ENCODE data around the gene FOXK2. TPM values are rescaled to one million over a fixed set of nuclear protein-coding genes. Genes with fewer than 3 reads are reported as not detected.

The FOXK2 gene
- total RNA-seq, 1 experiment from 2014 or later, result 72.0 TPM

DNA sequence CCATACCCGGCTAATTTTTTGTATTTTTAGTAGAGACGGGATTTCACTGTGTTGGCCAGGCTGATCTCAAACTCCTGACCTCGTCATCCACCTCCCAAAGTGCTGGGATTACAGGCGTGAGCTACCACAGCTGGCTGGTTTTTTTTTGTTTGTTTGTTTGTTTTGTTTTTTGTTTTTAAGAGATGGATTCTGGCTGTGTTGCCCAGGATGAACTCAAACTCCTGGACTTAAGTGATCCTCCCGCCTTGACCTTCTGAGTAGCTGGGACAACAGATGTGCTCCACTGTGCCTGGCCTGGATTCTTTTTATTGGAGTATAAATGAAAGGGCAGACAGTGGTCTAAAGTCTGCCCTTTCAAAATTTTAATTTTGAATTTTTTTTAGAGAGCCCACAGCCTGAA, 44.7 kb downstream of the FOXK2 start:
- Histone ChIP-seq H3K9me3 (ENCODE audit: control insufficient read depth, low read depth, low read length) (no peaks in the 10 kb centered on the region), H4K20me1 (ENCODE audit: control insufficient read depth, insufficient read depth, insufficient read length) (peaks cover 3% of the 10 kb centered on the region), H4K8ac (replicated peaks; ENCODE audit: insufficient read length, low read depth, low read length) (no peak overlapping the region), H3K4me2 (ENCODE audit: insufficient read depth, insufficient read length, low read length) (no peak overlapping the region), H3K27ac (ENCODE audit: insufficient read length, low read depth, low read length) (no peak overlapping the region), H2BK12ac (ENCODE audit: insufficient read length, low read depth, low read length) (no peak overlapping the region), H2BK120ac (ENCODE audit: low read depth, low read length, poor library complexity, severe bottlenecking) (no peak overlapping the region), H3T11ph (ENCODE audit: low read length) (no peak overlapping the region), H3K14ac (ENCODE audit: insufficient read depth, low read length) (no peak overlapping the region), H4K5ac (ENCODE audit: insufficient read length, low read depth, low read length) (no peak overlapping the region), H2BK20ac (ENCODE audit: low read depth, low read length, poor library complexity, severe bottlenecking) (no peak overlapping the region), H2AK5ac (ENCODE audit: insufficient read length, low read length) (no peak overlapping the region), H3K27me3 (ENCODE audit: insufficient read depth, low read length) (no peaks in the 10 kb centered on the region), H3K4me1 (ENCODE audit: insufficient read depth, low read length) (no peaks in the 10 kb centered on the region; the same call in 1 of the 2 replicates), H4K91ac (ENCODE audit: insufficient read length, low read depth, low read length) (no peak overlapping the region), H2BK15ac (ENCODE audit: low read depth, low read length) (no peak overlapping the region), H3K9ac (ENCODE audit: extremely low read depth, insufficient read length, low read length) (no peak overlapping the region), H3K56ac (ENCODE audit: insufficient read length, low read depth, low read length) (no peak overlapping the region), H3K23ac (ENCODE audit: insufficient read length, low read depth, low read length) (no peak overlapping the region), H3K4ac (ENCODE audit: low read depth, low read length) (no peak overlapping the region), H2AFZ (ENCODE audit: low read length) (no peak overlapping the region), H3K79me1 (ENCODE audit: insufficient read depth, low read depth, low read length, poor library complexity, severe bottlenecking) (peaks cover 24% of the 10 kb centered on the region), H3K23me2 (ENCODE audit: insufficient read length, low read depth, low read length, poor library complexity, severe bottlenecking) (no peaks in the 10 kb centered on the region), H2BK5ac (ENCODE audit: insufficient read length, low read length) (no peak overlapping the region), H3K79me2 (ENCODE audit: insufficient read depth, low read length) (peaks cover 33% of the 10 kb centered on the region; the same call in 1 of the 2 replicates), H3K18ac (ENCODE audit: insufficient read length, low read depth, low read length) (no peak overlapping the region)
- peaks cover 25 to 29% of the 10 kb centered on the region in 2 experiments for H3K4me1 Mint-ChIP-seq
- no peaks in the 10 kb centered on the region for H3K27me3 Mint-ChIP-seq (ENCODE audit: low read depth)
- DNase-seq, result no peak
- H3K9me3 Mint-ChIP-seq, result no peaks in the 10 kb centered on the region
- TF ChIP-seq CTCF (conservative IDR thresholded peaks at IDR 0.05), result no peak
- WGBS (ENCODE audit: extremely low coverage, insufficient read length, low lambda C conversion rate), result no CpG with 5 or more reads among the region's 5 CpGs
- no peak overlapping the region for H3K4me3 Mint-ChIP-seq
- peak overlapping the region in 1 of 3 experiments; percentile 77; a peak in 1 of 7 replicates for H3K27ac Mint-ChIP-seq
- peaks cover 14 to 44% (median 44%) of the 10 kb centered on the region in 3 experiments; a peak in 6 of 7 replicates for H3K36me3 Mint-ChIP-seq (ENCODE audit: insufficient read depth in 1 of 3, low read depth in 3 of 3)

Data from H9 (cell line).